H1 (cell line): ENCODE data around the gene DHCR7. TPM values are rescaled to one million over a fixed set of nuclear protein-coding genes. Genes with fewer than 3 reads are reported as not detected.

Experiments
- CTCF ChIA-PET: fragments of 300-600 bp; sonication (Branson Sonifier 250); formaldehyde crosslinking; loops from one replicate; lab custom pipeline; 2021; ENCODE audit not compliant: partially characterized antibody; lab: Charles Lee
- POLR2A ChIA-PET: fragments of 300-600 bp; sonication (Branson Sonifier 250); formaldehyde crosslinking; loops from one replicate; lab custom pipeline; 2021; ENCODE audit warnings: inconsistent platforms; ENCODE audit not compliant: partially characterized antibody; lab: Charles Lee
- DNase-seq, 2 experiments: peaks; one replicate each; pipeline versions ENCODE4 v3.0.0 to v3.0.0-alpha.2; 2010 to 2022; ENCODE audit warnings: low spot score in 2 of 2, low read depth in 1 of 2, mixed read lengths in 1 of 2
- FAIRE-seq: peaks from 2 replicates; lab custom pipeline; 2011; peaks lifted over from hg19 to GRCh38; lab: Jason Lieb, UNC
- H2AFZ ChIP-seq: 2 replicates; pipeline ENCODE4 v1.8.1; 2012; ENCODE audit warnings: low read length, inconsistent platforms
- H2AK5ac ChIP-seq: 2 replicates; pipeline ENCODE4 v1.6.1; 2013; ENCODE audit warnings: low read depth, low read length
- H2BK120ac ChIP-seq: replicated peaks from 2 replicates; pipeline ENCODE3; 2013; ENCODE audit warnings: low read depth, low read length, inconsistent platforms
- H2BK12ac ChIP-seq: 2 replicates; pipeline ENCODE4 v1.6.1; 2013; ENCODE audit warnings: low read depth, low read length
- H2BK15ac ChIP-seq: 2 replicates; pipeline ENCODE4 v1.6.1; 2013; ENCODE audit warnings: low read length
- H2BK20ac ChIP-seq: 2 replicates; pipeline ENCODE4 v1.6.1; 2013; ENCODE audit warnings: low read length
- H2BK5ac ChIP-seq: 2 replicates; pipeline ENCODE4 v1.6.1; 2013; ENCODE audit warnings: low read depth, low read length
- H3K14ac ChIP-seq: 2 replicates; pipeline ENCODE4 v1.6.1; 2013; ENCODE audit warnings: inconsistent platforms; ENCODE audit not compliant: insufficient read length
- H3K18ac ChIP-seq: 2 replicates; pipeline ENCODE4 v1.6.1; 2013; ENCODE audit warnings: low read length; ENCODE audit errors: extremely low read depth
- H3K23ac ChIP-seq: 2 replicates; pipeline ENCODE4 v1.6.1; 2013; ENCODE audit warnings: inconsistent platforms; ENCODE audit not compliant: insufficient read length
- H3K23me2 ChIP-seq: 2 replicates; pipeline ENCODE4 v1.6.1; 2013; ENCODE audit warnings: low read depth, low read length
- H3K27ac ChIP-seq: 2 replicates; pipeline ENCODE4 v1.6.1; 2011; ENCODE audit warnings: low read depth, low read length, inconsistent platforms
- H3K27me3 ChIP-seq, 4 experiments: replicated peaks in 1 of 4; 1 replicate in 1 of 4; 2 replicates in 3 of 4; pipeline versions ENCODE4 v1.6.1 to v1.8.1; 2011 to 2013; ENCODE audit warnings: low read length in 3 of 4, mild to moderate bottlenecking in 3 of 4, inconsistent platforms in 2 of 4, mixed read lengths in 2 of 4, moderate library complexity in 1 of 4; ENCODE audit not compliant: control insufficient read depth in 3 of 4, insufficient read depth in 3 of 4; ENCODE audit errors: extremely low read depth in 1 of 4
- H3K36me3 ChIP-seq, 4 experiments: 2 replicates each; pipeline versions ENCODE4 v1.6.1 to v1.8.1; 2011 to 2013; ENCODE audit warnings: mild to moderate bottlenecking in 4 of 4, low read length in 3 of 4, moderate library complexity in 2 of 4, control low read depth in 1 of 4, inconsistent platforms in 1 of 4; ENCODE audit not compliant: insufficient read depth in 4 of 4, control insufficient read depth in 2 of 4
- H3K4ac ChIP-seq: replicated peaks from 2 replicates; pipeline ENCODE3; 2013; ENCODE audit warnings: low read length, low read depth, mixed read lengths, inconsistent platforms; ENCODE audit not compliant: insufficient read length
- H3K4me1 ChIP-seq, 4 experiments: replicated peaks in 1 of 4; 1 replicate in 1 of 4; 2 replicates in 3 of 4; pipeline versions ENCODE4 v1.6.1 to v1.8.1; 2011 to 2013; ENCODE audit warnings: low read length in 3 of 4, inconsistent platforms in 2 of 4, mixed read lengths in 1 of 4; ENCODE audit not compliant: insufficient read depth in 4 of 4, control insufficient read depth in 3 of 4
- H3K4me2 ChIP-seq, 2 experiments: 2 replicates each; pipeline versions ENCODE4 v1.6.1 to v1.8.1; 2011 to 2013; ENCODE audit warnings: low read depth in 2 of 2, low read length in 2 of 2, control low read depth in 1 of 2, inconsistent platforms in 1 of 2, mild to moderate bottlenecking in 1 of 2; ENCODE audit not compliant: insufficient read depth in 1 of 2
- H3K4me3 ChIP-seq, 4 experiments: fragments of 200-600, 300-600 bp in 1 of 4; sonication (generic), shearing (Covaris generic), sonication (Bioruptor Twin) in 1 of 4; 2 replicates each; pipeline versions ENCODE4 v1.5.1 to v1.8.1; 2011 to 2016; ENCODE audit warnings: low read length in 4 of 4, low read depth in 3 of 4, control low read depth in 2 of 4, inconsistent platforms in 2 of 4, mild to moderate bottlenecking in 2 of 4, mixed read lengths in 1 of 4, moderate library complexity in 1 of 4; ENCODE audit not compliant: insufficient read depth in 2 of 4; ENCODE audit errors: extremely low read depth in 1 of 4
- H3K56ac ChIP-seq: replicated peaks from 2 replicates; pipeline ENCODE3; 2013; ENCODE audit warnings: low read depth, mild to moderate bottlenecking, mixed read lengths, low read length, inconsistent platforms; ENCODE audit not compliant: insufficient read length
- H3K79me1 ChIP-seq: 2 replicates; pipeline ENCODE4 v1.6.1; 2013; ENCODE audit warnings: low read depth, low read length, control low read depth
- H3K79me2 ChIP-seq, 2 experiments: 2 replicates each; pipeline versions ENCODE4 v1.6.1 to v1.8.1; 2012 to 2013; ENCODE audit warnings: low read length in 2 of 2, mild to moderate bottlenecking in 2 of 2, inconsistent platforms in 1 of 2; ENCODE audit not compliant: insufficient read depth in 2 of 2, control insufficient read depth in 1 of 2
- H3K9ac ChIP-seq, 4 experiments: replicated peaks in 1 of 4; 1 replicate in 1 of 4; 2 replicates in 3 of 4; pipeline versions ENCODE4 v1.6.1 to v1.8.1; 2011 to 2013; ENCODE audit warnings: low read depth in 3 of 4, low read length in 3 of 4, control low read depth in 2 of 4, mild to moderate bottlenecking in 2 of 4, moderate library complexity in 2 of 4, inconsistent platforms in 1 of 4; ENCODE audit errors: extremely low read depth in 1 of 4
- H3K9me3 ChIP-seq, 2 experiments: 2 replicates each; pipeline versions ENCODE4 v1.6.1 to v1.8.1; 2012 to 2013; ENCODE audit warnings: mild to moderate bottlenecking in 2 of 2, moderate library complexity in 2 of 2, control low read depth in 1 of 2, inconsistent platforms in 1 of 2, low read depth in 1 of 2, low read length in 1 of 2, mixed read lengths in 1 of 2; ENCODE audit not compliant: insufficient read depth in 2 of 2
- H4K20me1 ChIP-seq, 2 experiments: replicated peaks in 1 of 2; 2 replicates each; pipeline versions ENCODE3 to v1.8.1; 2011 to 2013; ENCODE audit warnings: inconsistent platforms in 2 of 2, low read length in 2 of 2, mild to moderate bottlenecking in 1 of 2; ENCODE audit not compliant: insufficient read depth in 2 of 2, control insufficient read depth in 1 of 2
- H4K5ac ChIP-seq: 2 replicates; pipeline ENCODE4 v1.6.1; 2013; ENCODE audit warnings: low read length, low read depth, mixed read lengths, inconsistent platforms; ENCODE audit not compliant: insufficient read length
- H4K8ac ChIP-seq: 2 replicates; pipeline ENCODE4 v1.8.0; 2013; ENCODE audit warnings: mild to moderate bottlenecking, moderate library complexity, low read length, inconsistent platforms; ENCODE audit not compliant: insufficient read depth; ENCODE audit errors: extremely low read depth
- H4K91ac ChIP-seq: replicated peaks from 2 replicates; pipeline ENCODE3; 2013; ENCODE audit warnings: low read length, mixed read lengths, inconsistent platforms; ENCODE audit not compliant: insufficient read length
- CBX8 ChIP-seq: fragments of 300-800, 300-1000 bp; sonication (generic); IDR thresholded peaks from 2 replicates; pipeline ENCODE4 v1.7.1; 2016; ENCODE audit warnings: low read depth, low read length, borderline replicate concordance
- CEBPB ChIP-seq: IDR thresholded peaks from 2 replicates; pipeline ENCODE4 v1.6.1; 2012; ENCODE audit warnings: low read depth, low read length
- CHD1 ChIP-seq: IDR thresholded peaks from 2 replicates; pipeline ENCODE4 v1.6.1; 2012; ENCODE audit warnings: low read depth, low read length, improper control_type of control experiment
- CREB1 ChIP-seq: IDR thresholded peaks from 2 replicates; pipeline ENCODE4 v1.6.1; 2012; ENCODE audit warnings: inconsistent platforms
- HDAC2 ChIP-seq, 2 experiments: fragments of 300-600 bp in 1 of 2; sonication (generic) in 1 of 2; IDR thresholded peaks; 2 replicates each; pipeline ENCODE4 v1.6.1; 2011 to 2012; ENCODE audit warnings: low read depth in 2 of 2, low read length in 2 of 2, mild to moderate bottlenecking in 2 of 2, moderate library complexity in 2 of 2, borderline replicate concordance in 1 of 2, inconsistent platforms in 1 of 2
- POLR2A ChIP-seq, 2 experiments: IDR thresholded peaks; 1 replicate in 1 of 2; 2 replicates in 1 of 2; pipeline ENCODE4 v1.6.1; 2011; ENCODE audit warnings: low read depth in 2 of 2, low read length in 2 of 2, mild to moderate bottlenecking in 2 of 2; ENCODE audit errors: control extremely low read depth in 1 of 2
- SAP30 ChIP-seq: fragments of 300-600 bp; sonication (generic); IDR thresholded peaks from 2 replicates; pipeline ENCODE4 v1.7.1; 2012; ENCODE audit warnings: low read length, moderate library complexity, mild to moderate bottlenecking, inconsistent platforms; ENCODE audit not compliant: insufficient read depth, insufficient replicate concordance
- SP1 ChIP-seq: IDR thresholded peaks from 2 replicates; pipeline ENCODE4 v1.6.1; 2011; ENCODE audit warnings: low read depth, low read length
- SP4 ChIP-seq: IDR thresholded peaks from 2 replicates; pipeline ENCODE4 v1.6.1; 2012; ENCODE audit warnings: low read length, inconsistent platforms
- TAF1 ChIP-seq: IDR thresholded peaks from 2 replicates; pipeline ENCODE4 v1.6.1; 2011; ENCODE audit warnings: mild to moderate bottlenecking, low read depth, low read length
- WGBS, 2 experiments: shearing (Covaris generic) in 1 of 2; methylation state at CpG; one replicate each; pipeline versions ENCODE4 v1.1.6 to v1.1.7; 2013 to 2015; ENCODE audit warnings: low lambda C conversion rate in 2 of 2, mixed read lengths in 2 of 2, inconsistent platforms in 1 of 2, low coverage in 1 of 2, missing lambda C conversion rate in 1 of 2; ENCODE audit not compliant: insufficient replicate concordance in 2 of 2, insufficient coverage in 1 of 2, insufficient read length in 1 of 2; ENCODE audit errors: extremely low coverage in 1 of 2, missing lambda C conversion rate in 1 of 2; 5-methylcytosine and 5-hydroxymethylcytosine counted together
- polyA plus RNA-seq, 7 experiments: library from polyadenylated mRNA; depleted of rRNA in 3 of 7; stranded (reverse) in 5 of 7; unstranded in 2 of 7; fragments of >200 nt in 5 of 7; fragments of 200-250 nt in 2 of 7; gene quantifications; 1 replicate in 5 of 7; 2 replicates in 1 of 7; 4 replicates in 1 of 7; pipeline versions ENCODE4 v1.2.1 to v1.2.3, GENCODE V29; 2011 to 2013; ENCODE audit warnings: missing spikeins in 2 of 7, mixed read lengths in 2 of 7
- total RNA-seq: library from RNA; stranded (reverse); fragmentation: NEBNext Ultra II Directional; extraction: Animal tissue kit (Norgen Biotek cat#: 25700); gene quantifications from 2 replicates; pipeline ENCODE4 v1.2.1, GENCODE V29; 2021

DHCR7 gene
- total and polyA plus RNA-seq, 2 of the 8 experiments (the other 6 are each of a cell fraction or from before 2014, with no cell fraction given) = 144 to 157 TPM

- no peak overlapping the region for H3K56ac ChIP-seq
- no peak overlapping the region for H3K27ac ChIP-seq
- TF ChIP-seq CEBPB = no peak
- no peak for TF ChIP-seq SP1
- no peak for TF ChIP-seq CBX8
- TF ChIP-seq HDAC2 (IDR thresholded peaks at IDR 0.05; ENCODE audit: borderline replicate concordance in 1 of 2, low read depth in 2 of 2, low read length in 2 of 2) = no peak
- no peak for TF ChIP-seq CHD1
- no peak for TF ChIP-seq SP4
- TF ChIP-seq CREB1 = no peak
- no peak for TF ChIP-seq SAP30
- no peak for TF ChIP-seq POLR2A (IDR thresholded peaks at IDR 0.05; ENCODE audit: control extremely low read depth in 1 of 2, low read depth in 2 of 2, low read length in 2 of 2)
- no peak for TF ChIP-seq TAF1
- H3K79me1 ChIP-seq = peaks cover 3% of the 10 kb centered on the region; the same call in 1 of the 2 replicates
- WGBS, 2 experiments = 89% methylated on average over 23 of the region's 23 CpGs; no CpG with 5 or more reads in 1 of the 2 experiments
- no peak overlapping the region for H4K5ac ChIP-seq
- H3K9ac ChIP-seq = no peak overlapping the region
- H2BK12ac ChIP-seq = no peak overlapping the region
- no peaks in the 10 kb centered on the region for H3K27me3 ChIP-seq
- H3K18ac ChIP-seq = no peak overlapping the region
- peaks cover 0 to 3% (median 0%) of the 10 kb centered on the region in 4 experiments; a peak in 1 of 7 replicates for H3K4me1 ChIP-seq
- no peaks in the 10 kb centered on the region for H3K79me2 ChIP-seq
- H4K8ac ChIP-seq = no peak overlapping the region
- H2AK5ac ChIP-seq = no peak overlapping the region
- H3K9me3 ChIP-seq = no peaks in the 10 kb centered on the region
- no peaks in the 10 kb centered on the region for H3K23me2 ChIP-seq
- ChIA-PET CTCF (interaction anchor here (1.2 kb wide), 1 partner anchor 40 kb away, joined by 3 read pairs; no protein-coding TSS in a partner anchor), POLR2A (interaction anchor here (0.9 kb wide), 1 partner anchor 10 kb away, joined by 6 read pairs; the partner anchor contains the start of gene DHCR7)
- no peak for DNase-seq
- H3K23ac ChIP-seq = no peak overlapping the region
- no peak overlapping the region for H2AFZ ChIP-seq
- peaks cover 8 to 11% of the 10 kb centered on the region in 2 experiments for H4K20me1 ChIP-seq
- no peak overlapping the region for H2BK15ac ChIP-seq
- no peak overlapping the region for H3K14ac ChIP-seq
- H3K4ac ChIP-seq = no peak overlapping the region
- no peak overlapping the region for H3K4me3 ChIP-seq
- H2BK5ac ChIP-seq = no peak overlapping the region
- FAIRE-seq = no peak
- peaks cover 4 to 24% (median 9%) of the 10 kb centered on the region in 4 experiments; a peak in 5 of 8 replicates for H3K36me3 ChIP-seq
- H2BK20ac ChIP-seq = no peak overlapping the region
- H2BK120ac ChIP-seq = no peak overlapping the region
- no peak overlapping the region for H3K4me2 ChIP-seq
- H4K91ac ChIP-seq = no peak overlapping the region
Measured at GRCh38 chr11:71459076-71459766, 11.0 kb upstream of the DHCR7 start.
